Hematopoietic multipotent progenitor cell treated with erythropoietin and hydrocortisone succinate and interleukin-3 and kit ligand, for 8 days (in vitro differentiated cells): ENCODE results near the gene SPNS3.
A peak's percentile ranks its signal among the peaks of the same experiment; 100 is the strongest.

Experiments used
- DNase-seq: peaks from one replicate; pipeline ENCODE4 v3.0.0-alpha.2; 2015

Gene SPNS3

GRCh38 chr17:4490637-4491061 is 56.9 kb downstream of the SPNS3 start:
- DNase-seq = no peak

GRCh38 chr17:4492721-4493561 is 59.2 kb downstream of the SPNS3 start:
- DNase-seq = no peak

- no peak for DNase-seq
These were observed 63.5 kb downstream of the SPNS3 start for GRCh38 chr17:4497101-4497824.

GRCh38 chr17:4498461-4499397 is 65.0 kb downstream of the SPNS3 start, which contains the start of gene SPNS2:
Gene SPNS2, plus strand, starts transcription at chr17:4498881. Its CDS starts 167 bp downstream, at chr17:4499048.
- DNase-seq = peak; percentile 42

- no peak for DNase-seq
These were observed 65.9 kb downstream of the SPNS3 start for GRCh38 chr17:4499431-4500190.

- DNase-seq = no peak
These were observed 66.4 kb downstream of the SPNS3 start for GRCh38 chr17:4500191-4500571.

- DNase-seq = peak; percentile 80
These were observed 67.7 kb downstream of the SPNS3 start for GRCh38 chr17:4501295-4501949.

GRCh38 chr17:4502466-4503154 is 68.9 kb downstream of the SPNS3 start:
- no peak for DNase-seq

- DNase-seq = no peak
These were observed 69.7 kb downstream of the SPNS3 start for GRCh38 chr17:4503283-4504025.

- DNase-seq = no peak
These were observed 70.4 kb downstream of the SPNS3 start for GRCh38 chr17:4504188-4504587.

GRCh38 chr17:4505187-4505586 is 71.4 kb downstream of the SPNS3 start:
- DNase-seq = no peak

GRCh38 chr17:4506175-4506813 is 72.6 kb downstream of the SPNS3 start:
- DNase-seq = peak; percentile 91

GRCh38 chr17:4506892-4507291 is 73.2 kb downstream of the SPNS3 start:
- DNase-seq = no peak

GRCh38 chr17:4507361-4508111 is 73.8 kb downstream of the SPNS3 start:
- no peak for DNase-seq

GRCh38 chr17:4508207-4508606 is 74.5 kb downstream of the SPNS3 start:
- DNase-seq = no peak

- DNase-seq = no peak
These were observed 75.7 kb downstream of the SPNS3 start for GRCh38 chr17:4509401-4509800.

- DNase-seq = no peak
These were observed 76.3 kb downstream of the SPNS3 start for GRCh38 chr17:4509923-4510617.

- no peak for DNase-seq
These were observed 76.8 kb downstream of the SPNS3 start for GRCh38 chr17:4510618-4510941.
